H1 (cell line): ENCODE measurements around the gene COL5A1. TPM values are rescaled to one million over a fixed set of nuclear protein-coding genes. Genes with fewer than 3 reads are reported as not detected.

Source experiments
- BCL11A ChIP-seq, 2 experiments: IDR thresholded peaks; one replicate each; pipeline ENCODE4 v1.6.1; 2011; ENCODE audit warnings: low read depth in 2 of 2, low read length in 2 of 2, mild to moderate bottlenecking in 2 of 2
- BRCA1 ChIP-seq: IDR thresholded peaks from 2 replicates; pipeline ENCODE4 v1.6.1; 2012; ENCODE audit warnings: low read depth, low read length, improper control_type of control experiment
- CBX5 ChIP-seq: fragments of 300-800, 300-1000 bp; sonication (generic); IDR thresholded peaks from 2 replicates; pipeline ENCODE4 v1.7.1; 2016; ENCODE audit warnings: antibody characterized with exemption, low read length, low read depth
- CHD1 ChIP-seq: IDR thresholded peaks from 2 replicates; pipeline ENCODE4 v1.6.1; 2012; ENCODE audit warnings: low read depth, low read length, improper control_type of control experiment
- CHD7 ChIP-seq: fragments of 300-600 bp; sonication (generic); IDR thresholded peaks from 2 replicates; pipeline ENCODE4 v1.7.1; 2012; ENCODE audit warnings: low read length, moderate library complexity, mild to moderate bottlenecking, inconsistent platforms; ENCODE audit not compliant: insufficient replicate concordance
- GABPA ChIP-seq: IDR thresholded peaks from 2 replicates; pipeline ENCODE4 v1.6.1; 2011; ENCODE audit warnings: mild to moderate bottlenecking, low read length, moderate library complexity, borderline replicate concordance; ENCODE audit not compliant: insufficient read depth
- MAFK ChIP-seq: IDR thresholded peaks from 2 replicates; pipeline ENCODE4 v1.6.1; 2012; ENCODE audit warnings: low read depth, mild to moderate bottlenecking, improper control_type of control experiment, low read length
- RAD21 ChIP-seq, 2 experiments: IDR thresholded peaks in 1 of 2; conservative IDR thresholded peaks in 1 of 2; 2 replicates each; pipeline ENCODE4 v1.6.1; 2011; ENCODE audit warnings: low read depth in 2 of 2, low read length in 2 of 2, improper control_type of control experiment in 1 of 2, inconsistent platforms in 1 of 2, mild to moderate bottlenecking in 1 of 2, moderate library complexity in 1 of 2
- RFX5 ChIP-seq: IDR thresholded peaks from 2 replicates; pipeline ENCODE4 v1.6.1; 2011; ENCODE audit warnings: low read depth, low read length, improper control_type of control experiment, borderline replicate concordance
- USF2 ChIP-seq: IDR thresholded peaks from 2 replicates; pipeline ENCODE4 v1.6.1; 2011; ENCODE audit warnings: low read length, improper control_type of control experiment
- polyA plus RNA-seq, 7 experiments: library from polyadenylated mRNA; depleted of rRNA in 3 of 7; stranded (reverse) in 5 of 7; unstranded in 2 of 7; fragments of >200 nt in 5 of 7; fragments of 200-250 nt in 2 of 7; gene quantifications; 1 replicate in 5 of 7; 2 replicates in 1 of 7; 4 replicates in 1 of 7; pipeline versions ENCODE4 v1.2.1 to v1.2.3, GENCODE V29; 2011 to 2013; ENCODE audit warnings: missing spikeins in 2 of 7, mixed read lengths in 2 of 7
- total RNA-seq: library from RNA; stranded (reverse); fragmentation: NEBNext Ultra II Directional; extraction: Animal tissue kit (Norgen Biotek cat#: 25700); gene quantifications from 2 replicates; pipeline ENCODE4 v1.2.1, GENCODE V29; 2021

COL5A1 gene
- total and polyA plus RNA-seq, 2 of the 8 experiments (the other 6 are each of a cell fraction or from before 2014, with no cell fraction given): 3.8 to 12.0 TPM

- no peak for TF ChIP-seq CHD7
- TF ChIP-seq USF2: no peak
- TF ChIP-seq GABPA: no peak
- no peak for TF ChIP-seq BCL11A (IDR thresholded peaks at IDR 0.05; ENCODE audit: low read depth in 2 of 2, low read length in 2 of 2)
- no peak for TF ChIP-seq CHD1
- no peak for TF ChIP-seq MAFK
- TF ChIP-seq BRCA1: no peak
- TF ChIP-seq RAD21 (IDR thresholded peaks at IDR 0.05 in 1 of 2, conservative IDR thresholded peaks at IDR 0.05 in 1 of 2; ENCODE audit: low read depth in 2 of 2, low read length in 2 of 2): no peak
- no peak for TF ChIP-seq CBX5
- TF ChIP-seq RFX5: no peak
Observed at GRCh38 chr9:134846187-134846586, 204.6 kb downstream of the COL5A1 start (continued).
